Osteocyte (in vitro differentiated cells): ENCODE data around the gene SHISA5. TPM values are rescaled to one million over a fixed set of nuclear protein-coding genes. Genes with fewer than 3 reads are reported as not detected.

ENCODE experiments used
- DNase-seq: peaks from one replicate; pipeline ENCODE4 v3.0.0; 2021; ENCODE audit warnings: mixed read lengths; ENCODE audit not compliant: unreplicated experiment; ENCODE audit errors: extremely low spot score
- H3K27ac Mint-ChIP-seq: one replicate; pipeline ENCODE4 v1.8.0; 2021; ENCODE audit warnings: mild to moderate bottlenecking, mixed read lengths; ENCODE audit not compliant: unreplicated experiment
- H3K27me3 Mint-ChIP-seq: one replicate; pipeline ENCODE4 v1.8.0; 2021; ENCODE audit warnings: mixed read lengths; ENCODE audit not compliant: unreplicated experiment
- H3K36me3 Mint-ChIP-seq: one replicate; pipeline ENCODE4 v1.8.0; 2021; ENCODE audit warnings: mixed read lengths; ENCODE audit not compliant: unreplicated experiment
- H3K4me1 Mint-ChIP-seq: one replicate; pipeline ENCODE4 v1.8.0; 2021; ENCODE audit warnings: mixed read lengths; ENCODE audit not compliant: unreplicated experiment
- H3K4me3 Mint-ChIP-seq: one replicate; pipeline ENCODE4 v1.8.0; 2021; ENCODE audit warnings: mild to moderate bottlenecking, moderate library complexity, mixed read lengths; ENCODE audit not compliant: unreplicated experiment
- H3K9me3 Mint-ChIP-seq: one replicate; pipeline ENCODE4 v1.8.0; 2021; ENCODE audit warnings: mixed read lengths; ENCODE audit not compliant: unreplicated experiment
- microRNA-seq: library from miRNA; unstranded; fragments of <30 nt; microRNA quantifications from one replicate; pipeline ENCODE4 v1.1.0, GENCODE V29; 2020; ENCODE audit not compliant: unreplicated experiment
- total RNA-seq: library from RNA; stranded (reverse); gene quantifications from 2 replicates; pipeline ENCODE4 v1.2.1, GENCODE V29; 2021
- TF ChIP-seq, protein P1 (sequence below): fragments of 200-600 bp; sonication (generic); IDR thresholded peaks from 2 replicates; pipeline ENCODE4 v1.5.0; 2021; ENCODE audit warnings: antibody characterized with exemption, mild to moderate bottlenecking, moderate library complexity

The SHISA5 gene
- total RNA-seq, 1 donor from 2014 or later = 203 TPM

DNA sequence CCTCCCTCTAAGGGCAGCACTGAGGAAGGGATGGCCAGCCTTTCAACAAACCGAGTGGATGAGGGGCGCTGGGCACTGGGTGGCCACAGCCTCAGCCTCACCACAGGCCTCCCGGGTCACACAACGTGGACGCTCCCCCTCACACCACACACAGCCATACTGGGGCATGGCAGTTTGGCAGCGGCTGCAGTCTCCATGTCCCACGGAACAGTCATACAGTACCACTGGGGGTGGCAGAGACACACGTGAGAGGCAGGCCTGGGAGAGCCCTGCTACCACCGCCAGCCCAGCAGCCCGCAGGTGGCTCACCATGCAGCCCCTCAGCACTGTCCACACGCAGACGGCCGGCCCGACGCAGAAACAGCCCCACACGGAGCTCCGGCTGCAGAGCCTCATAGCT lies 85.8 kb downstream of the SHISA5 start:
- H3K9me3 Mint-ChIP-seq = no peaks in the 10 kb centered on the region
- no peaks in the 10 kb centered on the region for H3K27me3 Mint-ChIP-seq
- H3K4me1 Mint-ChIP-seq = peaks cover 5% of the 10 kb centered on the region
- H3K4me3 Mint-ChIP-seq = no peak overlapping the region
- DNase-seq = no peak
- TF ChIP-seq, protein P1, sequence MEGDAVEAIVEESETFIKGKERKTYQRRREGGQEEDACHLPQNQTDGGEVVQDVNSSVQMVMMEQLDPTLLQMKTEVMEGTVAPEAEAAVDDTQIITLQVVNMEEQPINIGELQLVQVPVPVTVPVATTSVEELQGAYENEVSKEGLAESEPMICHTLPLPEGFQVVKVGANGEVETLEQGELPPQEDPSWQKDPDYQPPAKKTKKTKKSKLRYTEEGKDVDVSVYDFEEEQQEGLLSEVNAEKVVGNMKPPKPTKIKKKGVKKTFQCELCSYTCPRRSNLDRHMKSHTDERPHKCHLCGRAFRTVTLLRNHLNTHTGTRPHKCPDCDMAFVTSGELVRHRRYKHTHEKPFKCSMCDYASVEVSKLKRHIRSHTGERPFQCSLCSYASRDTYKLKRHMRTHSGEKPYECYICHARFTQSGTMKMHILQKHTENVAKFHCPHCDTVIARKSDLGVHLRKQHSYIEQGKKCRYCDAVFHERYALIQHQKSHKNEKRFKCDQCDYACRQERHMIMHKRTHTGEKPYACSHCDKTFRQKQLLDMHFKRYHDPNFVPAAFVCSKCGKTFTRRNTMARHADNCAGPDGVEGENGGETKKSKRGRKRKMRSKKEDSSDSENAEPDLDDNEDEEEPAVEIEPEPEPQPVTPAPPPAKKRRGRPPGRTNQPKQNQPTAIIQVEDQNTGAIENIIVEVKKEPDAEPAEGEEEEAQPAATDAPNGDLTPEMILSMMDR = no peak
- H3K36me3 Mint-ChIP-seq = peaks cover 26% of the 10 kb centered on the region
- no peak overlapping the region for H3K27ac Mint-ChIP-seq

Small RNAs within 50 kb of the gene (microRNA-seq; reads per million reads assigned to microRNA genes)
- not detected for gene MIR6823

Other genes starting within 250 kb of the SHISA5 start
- 20.2 and 26.4 TPM in 2 replicates for gene NME6, start 202.8 kb downstream of the SHISA5 start, total RNA-seq
- gene SPINK8, start 170.5 kb downstream of the SHISA5 start, total RNA-seq = not detected in 2 replicates
- gene FBXW12, start 132.0 kb downstream of the SHISA5 start, total RNA-seq = not detected in 2 replicates
- 76.7 and 88.2 TPM in 2 replicates for gene PLXNB1, start 74.1 kb downstream of the SHISA5 start, total RNA-seq
- gene CCDC51, start 64.1 kb downstream of the SHISA5 start, total RNA-seq = 11.3 and 11.9 TPM in 2 replicates
- gene TMA7, start 63.9 kb downstream of the SHISA5 start, total RNA-seq = 186 and 198 TPM in 2 replicates
- gene ATRIP, start 57.4 kb downstream of the SHISA5 start, total RNA-seq = 8.5 and 9.3 TPM in 2 replicates
- gene PFKFB4, start 52.6 kb upstream of the SHISA5 start, total RNA-seq = 7.1 TPM in 2 replicates
- gene UCN2, start 59.6 kb upstream of the SHISA5 start, total RNA-seq = 0.81 and 0.89 TPM in 2 replicates
- gene COL7A1, start 91.2 kb upstream of the SHISA5 start, total RNA-seq = 16.6 and 18.9 TPM in 2 replicates
- gene UQCRC1, start 105.5 kb upstream of the SHISA5 start, total RNA-seq = 201 and 202 TPM in 2 replicates
- not detected in 2 replicates for gene TMEM89, start 117.6 kb upstream of the SHISA5 start, total RNA-seq
- 63.8 and 66.2 TPM in 2 replicates for gene SLC26A6, start 131.3 kb upstream of the SHISA5 start, total RNA-seq
- 7.1 and 7.4 TPM in 2 replicates for gene CELSR3, start 158.7 kb upstream of the SHISA5 start, total RNA-seq
- gene NCKIPSD, start 181.7 kb upstream of the SHISA5 start, total RNA-seq = 26.3 and 27.2 TPM in 2 replicates
- gene IP6K2, start 213.0 kb upstream of the SHISA5 start, total RNA-seq = 101 and 104 TPM in 2 replicates